ENCODE data around the gene EPHB2.

DNA sequence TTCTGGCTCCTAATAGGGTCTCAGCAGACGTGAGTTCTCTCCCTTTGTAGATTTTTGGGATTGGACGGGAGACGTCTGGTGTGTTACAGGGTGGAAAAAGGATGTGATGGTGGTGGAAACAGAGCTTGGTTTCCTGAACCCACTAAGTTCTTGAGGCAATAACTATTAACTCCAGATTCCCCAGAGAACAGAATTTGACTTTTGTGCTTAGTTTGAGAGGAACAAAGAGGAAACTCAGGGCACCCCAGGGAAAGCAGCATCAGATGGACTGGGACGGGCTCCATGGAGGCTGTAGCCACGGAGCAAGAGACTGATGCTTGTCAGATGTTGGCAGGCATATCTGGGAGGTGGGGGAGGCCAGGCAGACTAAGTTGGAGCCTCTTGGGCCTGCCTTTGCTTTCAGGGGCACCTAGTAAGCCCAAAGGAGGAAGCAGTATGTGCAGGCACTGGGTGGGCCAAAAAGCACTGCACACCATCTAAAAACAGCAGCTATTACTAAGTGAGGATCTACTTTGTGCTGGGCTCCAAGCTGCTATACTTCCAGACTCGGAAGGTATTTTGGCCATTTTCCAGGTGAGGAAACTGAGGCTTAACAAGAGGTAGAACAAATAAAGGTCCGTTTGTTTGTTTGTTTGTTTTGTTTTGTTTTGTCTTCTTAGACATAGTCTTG is 66.9 kb downstream of the EPHB2 start:
- TF ChIP-seq EZH2phosphoT487 (IDR thresholded peaks at IDR 0.05; ENCODE audit: borderline replicate concordance, low read depth, low read length) = no peak
- TF ChIP-seq, protein P1, sequence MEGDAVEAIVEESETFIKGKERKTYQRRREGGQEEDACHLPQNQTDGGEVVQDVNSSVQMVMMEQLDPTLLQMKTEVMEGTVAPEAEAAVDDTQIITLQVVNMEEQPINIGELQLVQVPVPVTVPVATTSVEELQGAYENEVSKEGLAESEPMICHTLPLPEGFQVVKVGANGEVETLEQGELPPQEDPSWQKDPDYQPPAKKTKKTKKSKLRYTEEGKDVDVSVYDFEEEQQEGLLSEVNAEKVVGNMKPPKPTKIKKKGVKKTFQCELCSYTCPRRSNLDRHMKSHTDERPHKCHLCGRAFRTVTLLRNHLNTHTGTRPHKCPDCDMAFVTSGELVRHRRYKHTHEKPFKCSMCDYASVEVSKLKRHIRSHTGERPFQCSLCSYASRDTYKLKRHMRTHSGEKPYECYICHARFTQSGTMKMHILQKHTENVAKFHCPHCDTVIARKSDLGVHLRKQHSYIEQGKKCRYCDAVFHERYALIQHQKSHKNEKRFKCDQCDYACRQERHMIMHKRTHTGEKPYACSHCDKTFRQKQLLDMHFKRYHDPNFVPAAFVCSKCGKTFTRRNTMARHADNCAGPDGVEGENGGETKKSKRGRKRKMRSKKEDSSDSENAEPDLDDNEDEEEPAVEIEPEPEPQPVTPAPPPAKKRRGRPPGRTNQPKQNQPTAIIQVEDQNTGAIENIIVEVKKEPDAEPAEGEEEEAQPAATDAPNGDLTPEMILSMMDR (conservative IDR thresholded peaks at IDR 0.05; ENCODE audit: low read length) = no peak
